Measurements from ENCODE around the gene MAP1S.

MAP1S gene

GRCh38 chr19:17743874-17744580 is 24.7 kb downstream of the MAP1S start:
- TF ChIP-seq, protein P1, sequence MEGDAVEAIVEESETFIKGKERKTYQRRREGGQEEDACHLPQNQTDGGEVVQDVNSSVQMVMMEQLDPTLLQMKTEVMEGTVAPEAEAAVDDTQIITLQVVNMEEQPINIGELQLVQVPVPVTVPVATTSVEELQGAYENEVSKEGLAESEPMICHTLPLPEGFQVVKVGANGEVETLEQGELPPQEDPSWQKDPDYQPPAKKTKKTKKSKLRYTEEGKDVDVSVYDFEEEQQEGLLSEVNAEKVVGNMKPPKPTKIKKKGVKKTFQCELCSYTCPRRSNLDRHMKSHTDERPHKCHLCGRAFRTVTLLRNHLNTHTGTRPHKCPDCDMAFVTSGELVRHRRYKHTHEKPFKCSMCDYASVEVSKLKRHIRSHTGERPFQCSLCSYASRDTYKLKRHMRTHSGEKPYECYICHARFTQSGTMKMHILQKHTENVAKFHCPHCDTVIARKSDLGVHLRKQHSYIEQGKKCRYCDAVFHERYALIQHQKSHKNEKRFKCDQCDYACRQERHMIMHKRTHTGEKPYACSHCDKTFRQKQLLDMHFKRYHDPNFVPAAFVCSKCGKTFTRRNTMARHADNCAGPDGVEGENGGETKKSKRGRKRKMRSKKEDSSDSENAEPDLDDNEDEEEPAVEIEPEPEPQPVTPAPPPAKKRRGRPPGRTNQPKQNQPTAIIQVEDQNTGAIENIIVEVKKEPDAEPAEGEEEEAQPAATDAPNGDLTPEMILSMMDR (IDR thresholded peaks at IDR 0.05; ENCODE audit: control insufficient read depth, extremely low read depth, insufficient read depth), result no peak
- H3K4me3 ChIP-seq (ENCODE audit: low read depth, low read length), result no peak overlapping the region
- DNase-seq (ENCODE audit: low read depth), result no peak

GRCh38 chr19:17747205-17748098 is 28.2 kb downstream of the MAP1S start:
- H3K4me3 ChIP-seq (ENCODE audit: low read depth, low read length), result peak overlapping the region; percentile 37
- DNase-seq (ENCODE audit: low read depth), result peak; percentile 79
- TF ChIP-seq, protein P1 (IDR thresholded peaks at IDR 0.05; ENCODE audit: control insufficient read depth, extremely low read depth, insufficient read depth), result no peak

DNA sequence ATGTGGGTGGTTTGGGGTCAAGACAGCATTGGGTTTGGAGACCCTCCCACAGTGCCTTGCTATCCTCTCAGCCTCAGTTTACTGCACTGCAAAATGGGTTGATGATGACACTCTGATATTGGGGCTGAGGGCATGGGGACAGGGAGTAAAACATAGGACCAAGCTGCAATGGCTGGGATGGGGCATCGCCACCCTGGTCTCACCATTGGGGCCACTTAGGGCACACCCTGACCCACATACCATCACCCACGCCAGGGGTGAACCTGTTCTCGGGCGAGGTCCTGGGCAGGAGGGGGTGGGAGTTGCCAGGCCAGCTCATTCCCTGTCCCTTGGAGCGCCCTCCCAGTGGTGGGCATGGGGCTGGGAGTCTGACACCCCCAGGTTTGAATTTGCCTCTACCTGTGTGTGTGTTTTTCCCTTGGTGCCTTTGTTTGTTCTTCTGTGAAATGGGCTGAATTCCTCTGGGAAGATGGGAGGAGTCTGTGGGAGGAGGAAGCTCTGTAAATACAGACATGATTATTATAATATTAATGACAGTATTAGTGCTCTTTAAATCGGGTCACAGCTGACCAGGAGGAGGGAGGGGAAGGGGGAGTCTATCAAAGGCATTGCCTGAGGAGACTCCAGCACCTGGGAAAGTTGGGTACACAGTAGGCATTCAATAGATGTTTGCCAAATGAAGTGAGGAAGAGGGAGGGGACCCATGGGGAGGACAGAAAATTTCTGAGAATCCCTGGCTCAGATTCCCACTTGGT is 29.8 kb downstream of the MAP1S start:
- DNase-seq (ENCODE audit: low read depth), result no peak
- TF ChIP-seq, protein P1 (IDR thresholded peaks at IDR 0.05; ENCODE audit: control insufficient read depth, extremely low read depth, insufficient read depth), result no peak
- no peak overlapping the region for H3K4me3 ChIP-seq (ENCODE audit: low read depth, low read length)

DNA sequence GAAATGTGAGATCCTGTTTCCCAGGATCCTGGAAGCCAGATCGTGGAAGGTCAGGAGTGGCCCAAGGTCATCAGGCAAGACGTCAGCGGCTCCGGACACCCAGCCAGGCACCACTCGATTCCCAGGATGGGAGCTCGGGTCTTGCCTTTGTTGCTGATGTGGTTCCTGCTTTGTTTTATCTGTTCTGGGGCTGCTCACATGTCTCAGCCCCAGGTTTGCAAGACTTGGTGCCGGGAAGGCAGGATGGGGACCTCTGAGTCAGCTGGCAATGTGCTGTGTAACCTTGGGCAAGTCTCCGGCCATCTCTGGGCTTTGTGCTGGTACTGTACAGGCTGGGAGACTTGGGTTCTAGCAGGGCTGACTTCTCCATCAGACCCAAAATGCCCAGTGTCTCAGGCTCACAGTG is 30.6 kb downstream of the MAP1S start:
- no peak overlapping the region for H3K4me3 ChIP-seq (ENCODE audit: low read depth, low read length)
- no peak for DNase-seq (ENCODE audit: low read depth)
- TF ChIP-seq, protein P1 (IDR thresholded peaks at IDR 0.05; ENCODE audit: control insufficient read depth, extremely low read depth, insufficient read depth), result no peak

- no peak for DNase-seq (ENCODE audit: low read depth)
- TF ChIP-seq, protein P1 (IDR thresholded peaks at IDR 0.05; ENCODE audit: control insufficient read depth, extremely low read depth, insufficient read depth), result no peak
- no peak within 1 kb of the TSS for H3K4me3 ChIP-seq (ENCODE audit: low read depth, low read length)
Measured at GRCh38 chr19:17751103-17751911, 32.0 kb downstream of the MAP1S start, which contains the start of gene FCHO1. TSS of gene FCHO1 (plus strand) at chr19:17751477. CDS start at chr19:17755165, 3,688 bp downstream.

- DNase-seq (ENCODE audit: low read depth), result no peak
- H3K4me3 ChIP-seq (ENCODE audit: low read depth, low read length), result no peak overlapping the region
- TF ChIP-seq, protein P1 (IDR thresholded peaks at IDR 0.05; ENCODE audit: control insufficient read depth, extremely low read depth, insufficient read depth), result no peak
Measured at GRCh38 chr19:17751912-17752273, 32.6 kb downstream of the MAP1S start.
